Spleen (tissue), 11 donors: ENCODE data around the gene TRAPPC12. TPM values are rescaled to one million over a fixed set of nuclear protein-coding genes. Genes with fewer than 3 reads are reported as not detected.

Source experiments
- DNase-seq: peaks from one replicate; pipeline ENCODE4 v3.0.0-alpha.2; 2020
- H3K27ac ChIP-seq, 8 donors: fragments of 200-600 bp; sonication (generic) in 7 of 8; 1 replicate in 4 of 8; 2 replicates in 4 of 8; pipeline versions ENCODE4 v1.5.0 to v1.8.0; 2016 to 2021; ENCODE audit warnings: inconsistent platforms in 4 of 8, mild to moderate bottlenecking in 4 of 8, moderate library complexity in 1 of 8
- H3K27me3 ChIP-seq, 7 donors: fragments of 200-600 bp; sonication (generic) in 6 of 7; replicated peaks in 1 of 7; 1 replicate in 4 of 7; 2 replicates in 3 of 7; pipeline versions ENCODE4 v1.5.0 to v1.8.0; 2016 to 2021; ENCODE audit warnings: inconsistent platforms in 3 of 7, mild to moderate bottlenecking in 1 of 7
- H3K36me3 ChIP-seq, 6 donors: fragments of 200-600 bp; sonication (generic) in 5 of 6; 1 replicate in 4 of 6; 2 replicates in 2 of 6; pipeline versions ENCODE4 v1.5.0 to v1.8.0; 2016 to 2021; ENCODE audit warnings: inconsistent platforms in 2 of 6
- H3K4me1 ChIP-seq, 6 donors: fragments of 200-600 bp; sonication (generic) in 5 of 6; 1 replicate in 3 of 6; 2 replicates in 3 of 6; pipeline versions ENCODE4 v1.5.0 to v1.8.0; 2016 to 2021; ENCODE audit warnings: inconsistent platforms in 3 of 6
- H3K4me3 ChIP-seq, 8 donors: fragments of 200-600 bp; sonication (generic) in 7 of 8; 1 replicate in 4 of 8; 2 replicates in 4 of 8; pipeline versions ENCODE4 v1.5.0 to v1.8.0; 2016 to 2021; ENCODE audit warnings: inconsistent platforms in 4 of 8, mild to moderate bottlenecking in 4 of 8, moderate library complexity in 2 of 8
- H3K9me3 ChIP-seq, 8 donors: fragments of 200-600 bp; sonication (generic) in 7 of 8; 1 replicate in 4 of 8; 2 replicates in 4 of 8; pipeline versions ENCODE4 v1.5.0 to v1.8.0; 2016 to 2021; ENCODE audit warnings: inconsistent platforms in 4 of 8
- CTCF ChIP-seq, 11 experiments: fragments of 200-600 bp in 7 of 11; fragments of 450-650 bp in 4 of 11; sonication (generic) in 4 of 11; IDR thresholded peaks in 8 of 11; conservative IDR thresholded peaks in 3 of 11; 1 replicate in 7 of 11; 2 replicates in 4 of 11; pipeline versions ENCODE4 v1.4.0 to v1.8.0; 2016 to 2021; ENCODE audit warnings: antibody characterized with exemption in 11 of 11, inconsistent platforms in 4 of 11, mild to moderate bottlenecking in 1 of 11
- POLR2A ChIP-seq, 3 donors: fragments of 450-650 bp; IDR thresholded peaks; one replicate each; pipeline ENCODE4 v1.5.1; 2017; ENCODE audit warnings: antibody characterized with exemption in 3 of 3, mild to moderate bottlenecking in 1 of 3
- POLR2AphosphoS5 ChIP-seq, 3 donors: sonication (generic); formaldehyde crosslinking; IDR thresholded peaks; one replicate each; pipeline ENCODE4 v1.5.1; 2017; ENCODE audit warnings: antibody characterized with exemption in 3 of 3
- WGBS, 5 donors: extraction: QIAGEN DNeasy Blood & Tissue Kit in 3 of 5; methylation state at CpG; one replicate each; pipeline versions ENCODE4 v1.1.5 to v1.1.7; 2013 to 2018; 5-methylcytosine and 5-hydroxymethylcytosine counted together
- intact Hi-C: fragments of 100-400 bp; cut with DNase I; formaldehyde crosslinking; loops from one replicate; pipeline ENCODE4 v1.15.0; 2023; ENCODE audit warnings: low total_unique reads
- polyA plus RNA-seq, 3 donors: library from polyadenylated mRNA; stranded (reverse); fragments of 200-250 nt; gene quantifications; one replicate each; pipeline ENCODE4 v1.2.1, GENCODE V29; 2013
- total RNA-seq, 7 donors: library from RNA; depleted of rRNA in 3 of 7; stranded (reverse); fragments of >200 nt in 3 of 7; fragmentation: NEBNext Ultra II Directional in 4 of 7; extraction: Animal tissue kit (Norgen Biotek cat#: 25700) in 4 of 7; gene quantifications; one replicate each; pipeline versions ENCODE4 v1.1.0 to v1.2.1, GENCODE V29; 2016 to 2021
- donor health status: healthy with polysubstance abuse.
- donor health status: DM: no; HTN: no; CAD: no; lungs with moderate emphysema.
- donor health status: DM: no; HTN: no; CAD: no.
- donor health status: Bipolar disorder and iron deficiency.
- donor health status: healthy.
- donor health status: DM: no; HTN: no; CAD: no.
- donor health status: DM: yes; HTN: yes; CAD: no.

The TRAPPC12 gene
- total and polyA plus RNA-seq, 10 donors: 70.2 to 132 (median 97.1) TPM

GRCh38 chr2:3387011-3387410 lies 7.5 kb downstream of the TRAPPC12 start:
- TF ChIP-seq POLR2A (IDR thresholded peaks at IDR 0.05) (no peak), CTCF (IDR thresholded peaks at IDR 0.05 in 8 of 11, conservative IDR thresholded peaks at IDR 0.05 in 3 of 11) (no peak), POLR2AphosphoS5 (IDR thresholded peaks at IDR 0.05) (no peak)
- 87 to 90% (median 89%) methylated on average over 5 of the region's 5 CpGs for WGBS, 5 donors
- Histone ChIP-seq H3K9me3 (no peaks in the 10 kb centered on the region), H3K36me3 (peaks cover 4 to 74% (median 40%) of the 10 kb centered on the region in 6 donors), H3K4me1 (peaks cover 0 to 21% (median 4%) of the 10 kb centered on the region in 6 donors), H3K27me3 (no peaks in the 10 kb centered on the region), H3K27ac (no peak overlapping the region), H3K4me3 (no peak overlapping the region)
- DNase-seq: no peak
- intact Hi-C loops: no loop called here

- 95 to 97% (median 96%) methylated on average over 78 to 89 of the region's 89 CpGs for WGBS, 5 donors
Measured at GRCh38 chr2:3387644-3388411, 8.3 kb downstream of the TRAPPC12 start.

GRCh38 chr2:3388412-3388738 lies 8.9 kb downstream of the TRAPPC12 start:
- 97 to 99% (median 98%) methylated on average over 24 to 31 of the region's 31 CpGs for WGBS, 5 donors
- no peaks in the 10 kb centered on the region for H3K9me3 ChIP-seq
- H3K27ac ChIP-seq: no peak overlapping the region
- no peaks in the 10 kb centered on the region for H3K27me3 ChIP-seq
- TF ChIP-seq CTCF (IDR thresholded peaks at IDR 0.05 in 8 of 11, conservative IDR thresholded peaks at IDR 0.05 in 3 of 11) (no peak), POLR2A (IDR thresholded peaks at IDR 0.05) (no peak), POLR2AphosphoS5 (IDR thresholded peaks at IDR 0.05) (peak in 1 of 3 donors; percentile 35)
- no peak overlapping the region for H3K4me3 ChIP-seq
- DNase-seq: no peak
- peaks cover 4 to 76% (median 39%) of the 10 kb centered on the region in 6 donors for H3K36me3 ChIP-seq
- H3K4me1 ChIP-seq: peaks cover 0 to 15% (median 4%) of the 10 kb centered on the region in 6 donors
- intact Hi-C loops: no loop called here

More at GRCh38 chr2:3387644-3388411, 8.3 kb downstream of the TRAPPC12 start:
- Histone ChIP-seq H3K27me3 (no peaks in the 10 kb centered on the region), H3K27ac (no peak overlapping the region), H3K36me3 (peaks cover 4 to 74% (median 39%) of the 10 kb centered on the region in 6 donors), H3K9me3 (no peaks in the 10 kb centered on the region), H3K4me3 (no peak overlapping the region), H3K4me1 (peaks cover 0 to 15% (median 4%) of the 10 kb centered on the region in 6 donors)
- TF ChIP-seq CTCF (IDR thresholded peaks at IDR 0.05 in 8 of 11, conservative IDR thresholded peaks at IDR 0.05 in 3 of 11) (no peak), POLR2AphosphoS5 (IDR thresholded peaks at IDR 0.05) (no peak), POLR2A (IDR thresholded peaks at IDR 0.05) (no peak)
- intact Hi-C loops: no loop called here
- no peak for DNase-seq

GRCh38 chr2:3389193-3389592 lies 9.7 kb downstream of the TRAPPC12 start:
- Histone ChIP-seq H3K4me3 (no peak overlapping the region), H3K27ac (no peak overlapping the region), H3K9me3 (no peaks in the 10 kb centered on the region), H3K27me3 (no peaks in the 10 kb centered on the region), H3K36me3 (peaks cover 4 to 78% (median 44%) of the 10 kb centered on the region in 6 donors), H3K4me1 (peaks cover 0 to 15% (median 4%) of the 10 kb centered on the region in 6 donors)
- no peak for DNase-seq
- intact Hi-C loops: no loop called here
- TF ChIP-seq POLR2A (IDR thresholded peaks at IDR 0.05): no peak
- TF ChIP-seq CTCF (IDR thresholded peaks at IDR 0.05 in 8 of 11, conservative IDR thresholded peaks at IDR 0.05 in 3 of 11): no peak
- no peak for TF ChIP-seq POLR2AphosphoS5 (IDR thresholded peaks at IDR 0.05)
- WGBS, 5 donors: 94 to 99% (median 98%) methylated on average over 24 to 29 of the region's 29 CpGs
